H1 (cell line): Measurements from ENCODE around the gene DIP2C. TPM values are rescaled to one million over a fixed set of nuclear protein-coding genes. Genes with fewer than 3 reads are reported as not detected.

Experiments used
- FOSL1 ChIP-seq: IDR thresholded peaks from 2 replicates; pipeline ENCODE4 v1.6.1; 2011; ENCODE audit warnings: mild to moderate bottlenecking, low read depth, low read length, moderate library complexity; ENCODE audit not compliant: insufficient read depth
- PHF8 ChIP-seq: fragments of 200-600 bp; sonication (generic); conservative IDR thresholded peaks from 2 replicates; pipeline ENCODE4 v1.7.1; 2012; ENCODE audit warnings: low read depth, mild to moderate bottlenecking, inconsistent platforms, low read length, moderate library complexity
- RFX5 ChIP-seq: IDR thresholded peaks from 2 replicates; pipeline ENCODE4 v1.6.1; 2011; ENCODE audit warnings: low read depth, low read length, improper control_type of control experiment, borderline replicate concordance
- polyA plus RNA-seq, 7 experiments: library from polyadenylated mRNA; depleted of rRNA in 3 of 7; stranded (reverse) in 5 of 7; unstranded in 2 of 7; fragments of >200 nt in 5 of 7; fragments of 200-250 nt in 2 of 7; gene quantifications; 1 replicate in 5 of 7; 2 replicates in 1 of 7; 4 replicates in 1 of 7; pipeline versions ENCODE4 v1.2.1 to v1.2.3, GENCODE V29; 2011 to 2013; ENCODE audit warnings: missing spikeins in 2 of 7, mixed read lengths in 2 of 7
- total RNA-seq: library from RNA; stranded (reverse); fragmentation: NEBNext Ultra II Directional; extraction: Animal tissue kit (Norgen Biotek cat#: 25700); gene quantifications from 2 replicates; pipeline ENCODE4 v1.2.1, GENCODE V29; 2021

The DIP2C gene
- total and polyA plus RNA-seq, 2 of the 8 experiments (the other 6 are each of a cell fraction or from before 2014, with no cell fraction given), result 3.8 to 9.3 TPM

- no peak for TF ChIP-seq PHF8
- TF ChIP-seq FOSL1, result no peak
- no peak for TF ChIP-seq RFX5
These were observed 5.9 kb upstream of the DIP2C start (continued) for GRCh38 chr10:695396-695795.
